Lung (tissue), 12 donors: ENCODE measurements around the gene PIK3R2. TPM values are rescaled to one million over a fixed set of nuclear protein-coding genes. Genes with fewer than 3 reads are reported as not detected.

Source experiments
- ATAC-seq: fragments of 200-7000 bp; cut with Tn5 transposase; one replicate; pipeline ENCODE4 v1.9.1; 2020; ENCODE audit warnings: moderate number of reproducible peaks; ENCODE audit not compliant: insufficient read depth, low FRiP score
- DNase-seq, 3 donors: peaks; one replicate each; pipeline ENCODE4 v3.0.0-alpha.2; 2013 to 2017
- H3K27ac ChIP-seq, 2 donors: one replicate each; pipeline ENCODE4 v1.5.1; 2013; ENCODE audit warnings: mild to moderate bottlenecking in 2 of 2, moderate library complexity in 2 of 2, control low read depth in 1 of 2, inconsistent platforms in 1 of 2, low read depth in 1 of 2, low read length in 1 of 2
- H3K27me3 ChIP-seq, 3 donors: one replicate each; pipeline ENCODE4 v1.5.1; 2013; ENCODE audit warnings: low read length in 2 of 3; ENCODE audit not compliant: control insufficient read depth in 3 of 3, insufficient read depth in 3 of 3
- H3K36me3 ChIP-seq, 4 donors: one replicate each; pipeline ENCODE4 v1.5.1; 2013; ENCODE audit warnings: low read length in 4 of 4, mild to moderate bottlenecking in 1 of 4, moderate library complexity in 1 of 4; ENCODE audit not compliant: control insufficient read depth in 4 of 4, insufficient read depth in 4 of 4
- H3K4me1 ChIP-seq, 5 donors: one replicate each; pipeline ENCODE4 v1.5.1; 2013; ENCODE audit warnings: low read length in 5 of 5, mild to moderate bottlenecking in 2 of 5, moderate library complexity in 1 of 5; ENCODE audit not compliant: control insufficient read depth in 5 of 5, insufficient read depth in 5 of 5
- H3K4me3 ChIP-seq: one replicate; pipeline ENCODE4 v1.5.1; 2013; ENCODE audit warnings: mild to moderate bottlenecking, control low read depth, moderate library complexity
- H3K9ac ChIP-seq, 2 donors: one replicate each; pipeline ENCODE4 v1.5.1; 2013; ENCODE audit warnings: low read length in 2 of 2, control low read depth in 1 of 2; ENCODE audit not compliant: insufficient read depth in 1 of 2
- H3K9me3 ChIP-seq, 4 donors: one replicate each; pipeline ENCODE4 v1.5.1; 2013; ENCODE audit warnings: low read length in 3 of 4, mild to moderate bottlenecking in 1 of 4, moderate library complexity in 1 of 4; ENCODE audit not compliant: control insufficient read depth in 4 of 4, insufficient read depth in 3 of 4
- CTCF ChIP-seq: IDR thresholded peaks from 2 replicates; pipeline ENCODE4 v1.5.1; 2012; ENCODE audit warnings: mild to moderate bottlenecking; ENCODE audit errors: control extremely low read depth, extremely low read depth
- WGBS, 2 donors: extraction: QIAGEN DNeasy Blood & Tissue Kit; methylation state at CpG; one replicate each; pipeline ENCODE4 v1.1.7; 2013; 5-methylcytosine and 5-hydroxymethylcytosine counted together
- polyA plus RNA-seq, 2 donors: library from polyadenylated mRNA; stranded (reverse); fragments of 200-250 nt; gene quantifications; one replicate each; pipeline ENCODE4 v1.2.1, GENCODE V29; 2013
- total RNA-seq, 2 donors: library from RNA; depleted of rRNA in 1 of 2; stranded (reverse); fragments of >200 nt in 1 of 2; gene quantifications; one replicate each; pipeline ENCODE4 v1.2.1, GENCODE V29; 2014 to 2021
- donor health status: control.
- donor health status: control.
- donor health status: Bipolar disorder and iron deficiency.
- donor health status: healthy.
- donor health status: DM: yes; HTN: yes; CAD: no.

The PIK3R2 gene
- total and polyA plus RNA-seq, 4 donors = 7.0 to 36.2 (median 20.4) TPM

GRCh38 chr19:18160971-18161635 is 8.1 kb downstream of the PIK3R2 start:
- 3 to 7% methylated on average over 47 to 66 of the region's 66 CpGs for WGBS, 2 donors
- Histone ChIP-seq H3K4me1 (peaks cover 0 to 25% (median 16%) of the 10 kb centered on the region in 5 donors), H3K36me3 (peaks cover 8 to 39% (median 28%) of the 10 kb centered on the region in 4 donors), H3K4me3 (peak overlapping the region; percentile 10), H3K27ac (peak overlapping the region; percentile 14 to 42), H3K27me3 (no peaks in the 10 kb centered on the region), H3K9ac (no peak overlapping the region), H3K9me3 (no peaks in the 10 kb centered on the region)
- DNase-seq (peak; percentile 53 to 75 (median 69)), ATAC-seq (peak; percentile 89)
- TF ChIP-seq CTCF = peak; percentile 76

- no peak overlapping the region for H3K27ac ChIP-seq
- H3K27me3 ChIP-seq = no peaks in the 10 kb centered on the region
- peaks cover 0 to 21% (median 11%) of the 10 kb centered on the region in 5 donors for H3K4me1 ChIP-seq
- no peak overlapping the region for H3K4me3 ChIP-seq
- no peaks in the 10 kb centered on the region for H3K9me3 ChIP-seq
- no peak for DNase-seq
- ATAC-seq = no peak
- H3K36me3 ChIP-seq = peaks cover 8 to 36% (median 26%) of the 10 kb centered on the region in 4 donors
- TF ChIP-seq CTCF = no peak
- WGBS, 2 donors = 70 to 76% methylated on average over 19 of the region's 19 CpGs
- H3K9ac ChIP-seq = no peak overlapping the region
Measured at GRCh38 chr19:18161636-18162002, 8.7 kb downstream of the PIK3R2 start.

GRCh38 chr19:18164072-18164471 is 11.1 kb downstream of the PIK3R2 start:
- Histone ChIP-seq H3K9me3 (no peaks in the 10 kb centered on the region), H3K9ac (no peak overlapping the region), H3K36me3 (peaks cover 8 to 36% (median 32%) of the 10 kb centered on the region in 4 donors), H3K27me3 (no peaks in the 10 kb centered on the region), H3K4me1 (peaks cover 0 to 9% (median 4%) of the 10 kb centered on the region in 5 donors), H3K27ac (no peak overlapping the region), H3K4me3 (no peak overlapping the region)
- no peak for TF ChIP-seq CTCF
- 97% methylated on average over 7 of the region's 7 CpGs for WGBS, 2 donors
- ATAC-seq (no peak), DNase-seq (no peak)
